Thyroid gland (tissue), 4 donors: ENCODE measurements around the gene C1orf210. TPM values are rescaled to one million over a fixed set of nuclear protein-coding genes. Genes with fewer than 3 reads are reported as not detected.

Source experiments
- DNase-seq, 2 donors: peaks; one replicate each; pipeline ENCODE4 v3.0.0-alpha.2; 2019
- H3K27ac ChIP-seq, 3 donors: fragments of 200-600 bp; sonication (generic); 1 replicate in 2 of 3; 2 replicates in 1 of 3; pipeline ENCODE4 v1.5.1; 2016 to 2019; ENCODE audit warnings: mild to moderate bottlenecking in 1 of 3, moderate library complexity in 1 of 3
- H3K27me3 ChIP-seq: fragments of 200-600 bp; sonication (generic); one replicate; pipeline ENCODE4 v1.5.1; 2019
- H3K36me3 ChIP-seq, 2 donors: fragments of 200-600 bp; sonication (generic); one replicate each; pipeline ENCODE4 v1.5.1; 2016 to 2019
- H3K4me1 ChIP-seq, 2 donors: fragments of 200-600 bp; sonication (generic); one replicate each; pipeline ENCODE4 v1.5.1; 2017 to 2019
- H3K4me3 ChIP-seq, 3 donors: fragments of 200-600 bp; sonication (generic); replicated peaks in 1 of 3; 1 replicate in 2 of 3; 2 replicates in 1 of 3; pipeline ENCODE4 v1.5.1; 2016; ENCODE audit warnings: mild to moderate bottlenecking in 1 of 3
- H3K9me3 ChIP-seq: fragments of 200-600 bp; sonication (generic); one replicate; pipeline ENCODE4 v1.5.1; 2017
- POLR2A ChIP-seq, 2 donors: fragments of 450-650 bp; IDR thresholded peaks; one replicate each; pipeline ENCODE4 v1.6.1; 2017; ENCODE audit warnings: antibody characterized with exemption in 2 of 2, mild to moderate bottlenecking in 2 of 2, moderate library complexity in 1 of 2
- WGBS, 2 donors: methylation state at CpG; one replicate each; pipeline ENCODE4 v1.1.5; 2017; 5-methylcytosine and 5-hydroxymethylcytosine counted together
- intact Hi-C: fragments of 100-400 bp; cut with DNase I; formaldehyde crosslinking; loops from one replicate; pipeline ENCODE4 v1.15.1; 2023
- total RNA-seq, 4 donors: library from RNA; depleted of rRNA; stranded (reverse); fragments of >200 nt; gene quantifications; one replicate each; pipeline ENCODE4 v1.2.3, GENCODE V29; 2016
- TF ChIP-seq, protein P1 (sequence below), 6 experiments: fragments of 200-600 bp in 3 of 6; fragments of 450-650 bp in 3 of 6; sonication (generic) in 3 of 6; IDR thresholded peaks; one replicate each; pipeline ENCODE4 v1.5.1; 2016 to 2019; ENCODE audit warnings: antibody characterized with exemption in 6 of 6, mild to moderate bottlenecking in 2 of 6, inconsistent platforms in 1 of 6, moderate library complexity in 1 of 6

C1orf210 gene
- total RNA-seq, 4 donors from 2014 or later = 22.7 to 49.7 (median 36.3) TPM

DNA sequence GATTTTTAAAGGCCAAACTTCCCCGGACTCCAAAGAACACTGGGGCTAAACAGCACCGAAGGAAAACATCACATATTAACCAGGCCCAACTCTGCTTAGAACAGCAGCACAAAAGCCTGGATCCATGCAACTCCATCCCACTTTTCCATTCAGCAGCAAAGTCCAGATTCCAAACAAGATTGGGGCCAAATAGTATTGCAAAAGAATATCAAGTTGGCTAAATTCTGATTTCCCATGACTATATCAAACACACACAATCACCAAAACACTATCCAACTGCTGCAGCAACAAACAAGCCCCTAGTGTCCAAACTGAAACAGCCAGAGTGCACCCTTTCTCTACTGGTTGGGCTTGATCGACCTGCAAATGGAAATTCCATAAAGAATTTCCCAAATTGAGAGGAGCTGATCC is 35.0 kb downstream of the C1orf210 start:
- Histone ChIP-seq H3K27me3 (no peaks in the 10 kb centered on the region), H3K4me3 (no peak overlapping the region), H3K9me3 (no peaks in the 10 kb centered on the region), H3K4me1 (peaks cover 0 to 10% of the 10 kb centered on the region in 2 donors), H3K36me3 (no peaks in the 10 kb centered on the region), H3K27ac (no peak overlapping the region)
- DNase-seq = no peak
- WGBS, 2 donors = 79% methylated on average over 3 of the region's 3 CpGs
- no peak for TF ChIP-seq POLR2A (IDR thresholded peaks at IDR 0.05)
- TF ChIP-seq, protein P1, sequence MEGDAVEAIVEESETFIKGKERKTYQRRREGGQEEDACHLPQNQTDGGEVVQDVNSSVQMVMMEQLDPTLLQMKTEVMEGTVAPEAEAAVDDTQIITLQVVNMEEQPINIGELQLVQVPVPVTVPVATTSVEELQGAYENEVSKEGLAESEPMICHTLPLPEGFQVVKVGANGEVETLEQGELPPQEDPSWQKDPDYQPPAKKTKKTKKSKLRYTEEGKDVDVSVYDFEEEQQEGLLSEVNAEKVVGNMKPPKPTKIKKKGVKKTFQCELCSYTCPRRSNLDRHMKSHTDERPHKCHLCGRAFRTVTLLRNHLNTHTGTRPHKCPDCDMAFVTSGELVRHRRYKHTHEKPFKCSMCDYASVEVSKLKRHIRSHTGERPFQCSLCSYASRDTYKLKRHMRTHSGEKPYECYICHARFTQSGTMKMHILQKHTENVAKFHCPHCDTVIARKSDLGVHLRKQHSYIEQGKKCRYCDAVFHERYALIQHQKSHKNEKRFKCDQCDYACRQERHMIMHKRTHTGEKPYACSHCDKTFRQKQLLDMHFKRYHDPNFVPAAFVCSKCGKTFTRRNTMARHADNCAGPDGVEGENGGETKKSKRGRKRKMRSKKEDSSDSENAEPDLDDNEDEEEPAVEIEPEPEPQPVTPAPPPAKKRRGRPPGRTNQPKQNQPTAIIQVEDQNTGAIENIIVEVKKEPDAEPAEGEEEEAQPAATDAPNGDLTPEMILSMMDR (IDR thresholded peaks at IDR 0.05) = no peak
- intact Hi-C loops = no loop called here

DNA sequence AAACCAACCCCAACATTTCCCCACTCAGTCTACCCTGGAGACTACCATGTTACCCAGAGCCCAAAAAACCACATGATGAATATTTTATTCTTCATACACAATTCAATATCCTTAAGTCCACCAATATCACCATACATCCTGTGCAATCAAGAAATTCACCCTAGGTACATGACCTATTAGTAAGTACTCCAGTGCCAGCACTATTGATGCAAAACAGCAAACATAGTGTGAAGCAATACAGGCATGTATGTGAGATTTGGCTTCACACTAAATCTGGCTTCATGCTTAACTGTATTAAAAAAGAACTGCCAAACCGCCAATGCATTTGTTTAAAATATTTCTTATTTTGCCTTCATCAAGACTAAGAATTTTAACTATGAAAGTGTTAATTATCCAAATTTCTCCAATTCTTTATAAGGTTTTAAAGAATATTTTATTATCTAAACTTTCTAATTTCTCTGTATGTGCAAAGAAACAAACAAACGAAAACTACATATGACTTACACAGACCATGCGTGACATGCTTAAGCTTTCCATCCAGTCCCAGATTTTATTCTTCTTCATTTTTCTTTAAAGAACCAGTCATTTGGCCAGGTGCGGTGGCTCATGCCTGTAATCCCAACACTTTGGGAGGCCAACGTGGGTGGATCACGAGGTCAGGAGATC is 38.0 kb downstream of the C1orf210 start:
- Histone ChIP-seq H3K4me1 (no peaks in the 10 kb centered on the region), H3K36me3 (no peaks in the 10 kb centered on the region), H3K27ac (no peak overlapping the region), H3K27me3 (no peaks in the 10 kb centered on the region), H3K4me3 (no peak overlapping the region), H3K9me3 (no peaks in the 10 kb centered on the region)
- intact Hi-C loops = no loop called here
- DNase-seq = no peak
- 83 to 86% methylated on average over 6 of the region's 6 CpGs for WGBS, 2 donors
- TF ChIP-seq POLR2A (IDR thresholded peaks at IDR 0.05) = no peak

DNA sequence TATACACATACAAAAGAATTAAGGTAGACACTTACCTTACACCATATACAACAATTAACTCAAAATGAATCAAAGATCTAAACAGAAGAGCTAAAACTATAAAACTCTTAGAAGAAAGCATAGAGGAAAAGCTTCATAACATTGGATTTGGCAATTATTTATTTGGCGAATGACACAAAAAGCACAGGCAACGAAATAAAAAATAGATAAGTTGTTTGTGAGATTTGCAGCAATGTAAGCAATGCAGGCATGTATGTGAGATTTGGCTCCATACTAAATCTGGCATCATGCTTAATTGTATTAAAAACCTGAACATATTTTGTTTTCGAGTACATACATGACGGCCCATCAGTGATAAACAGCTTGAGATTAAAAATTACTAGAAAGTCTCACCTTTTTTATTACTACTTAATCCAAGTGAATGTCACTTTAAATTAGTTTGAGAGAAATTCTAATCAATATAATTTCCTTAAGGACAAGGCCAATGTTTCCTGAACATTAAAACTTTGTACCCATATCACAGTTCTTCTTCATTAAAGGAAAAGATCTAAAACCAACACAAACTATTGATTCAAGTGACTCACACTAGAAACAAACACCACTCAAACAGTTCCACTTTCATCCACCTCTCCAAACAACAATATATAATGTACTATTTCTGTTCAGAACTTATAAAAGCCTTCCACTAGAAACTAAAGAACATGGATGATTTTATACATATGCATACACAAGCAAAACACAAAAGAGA is 38.7 kb downstream of the C1orf210 start:
- Histone ChIP-seq H3K36me3 (no peaks in the 10 kb centered on the region), H3K27me3 (no peaks in the 10 kb centered on the region), H3K4me3 (no peak overlapping the region), H3K27ac (no peak overlapping the region), H3K4me1 (peaks cover 0 to 2% of the 10 kb centered on the region in 2 donors), H3K9me3 (no peaks in the 10 kb centered on the region)
- WGBS, 2 donors = 94 to 97% methylated on average over 4 of the region's 4 CpGs
- intact Hi-C loops = no loop called here
- TF ChIP-seq, protein P1 (IDR thresholded peaks at IDR 0.05) = no peak
- TF ChIP-seq POLR2A (IDR thresholded peaks at IDR 0.05) = no peak
- DNase-seq = no peak

DNA sequence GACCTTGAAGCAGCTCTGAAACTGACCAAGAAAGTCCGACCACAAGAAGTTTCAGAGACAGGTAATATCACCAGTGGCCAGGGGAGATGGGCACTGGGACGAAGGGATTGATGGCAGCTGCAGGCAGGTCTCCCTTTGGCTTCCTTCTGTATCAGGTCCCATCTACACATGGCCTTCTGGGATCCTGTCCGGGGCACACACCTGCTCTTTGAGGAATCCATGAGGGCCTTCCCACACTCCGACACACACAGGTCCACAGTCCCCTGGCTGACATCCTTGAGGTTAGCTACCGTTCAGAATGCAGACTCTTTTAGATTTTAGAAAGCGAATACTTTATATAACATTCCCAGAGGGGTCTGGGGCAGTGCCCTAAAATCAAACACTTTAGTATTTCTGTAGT is 42.1 kb downstream of the C1orf210 start:
- Histone ChIP-seq H3K4me1 (peaks cover 18 to 31% of the 10 kb centered on the region in 2 donors), H3K4me3 (no peak overlapping the region), H3K9me3 (no peaks in the 10 kb centered on the region), H3K27me3 (no peaks in the 10 kb centered on the region), H3K36me3 (no peaks in the 10 kb centered on the region), H3K27ac (no peak overlapping the region)
- WGBS, 2 donors = 87 to 91% methylated on average over 6 of the region's 6 CpGs
- no peak for DNase-seq
- intact Hi-C loops = no loop called here
- TF ChIP-seq POLR2A (IDR thresholded peaks at IDR 0.05) = no peak
- TF ChIP-seq, protein P1 (IDR thresholded peaks at IDR 0.05) = no peak

DNA sequence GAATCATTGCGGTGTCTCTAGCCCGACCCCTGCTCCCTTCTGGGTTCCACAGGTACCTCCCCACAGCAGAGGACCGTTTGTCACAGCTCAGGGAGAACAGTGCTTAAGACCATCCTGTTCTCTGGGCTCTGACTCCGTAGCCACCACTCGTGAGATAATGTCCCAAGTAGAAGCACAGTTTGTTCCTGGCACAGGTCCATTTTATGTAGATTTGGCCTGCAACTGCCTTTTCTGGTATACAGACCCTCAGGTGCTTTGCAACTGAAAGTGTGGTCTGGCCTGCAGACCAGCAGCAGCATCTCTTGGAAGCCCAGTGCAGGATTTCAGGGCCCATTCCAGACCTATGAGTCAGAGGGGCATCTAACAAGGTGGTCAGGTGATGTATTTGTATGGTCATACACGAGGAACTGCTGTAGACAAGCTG is 44.0 kb downstream of the C1orf210 start:
- peak in 1 of 2 donors; percentile 22 for TF ChIP-seq POLR2A (IDR thresholded peaks at IDR 0.05)
- TF ChIP-seq, protein P1 (IDR thresholded peaks at IDR 0.05) = no peak
- Histone ChIP-seq H3K27ac (no peak overlapping the region), H3K36me3 (no peaks in the 10 kb centered on the region), H3K27me3 (no peaks in the 10 kb centered on the region), H3K4me3 (no peak overlapping the region), H3K4me1 (peaks cover 19 to 36% of the 10 kb centered on the region in 2 donors), H3K9me3 (no peaks in the 10 kb centered on the region)
- intact Hi-C loops = no loop called here
- 41 to 53% methylated on average over 6 of the region's 6 CpGs for WGBS, 2 donors
- DNase-seq = peak; percentile 63 to 74
